K562 (cell line): Measurements from ENCODE around the gene ADAM10.

Source experiments
- BCL6 ChIP-seq: fragments of 250-450 bp; sonication (Bioruptor Pico); IDR thresholded peaks from 2 replicates; pipeline ENCODE4 v1.4.0; 2020
- C11orf30 ChIP-seq: fragments of 450-650 bp; IDR thresholded peaks from 2 replicates; pipeline ENCODE4 v1.6.1; 2016; ENCODE audit warnings: low read depth, mild to moderate bottlenecking
- CTCF ChIP-seq, 3 experiments: IDR thresholded peaks in 2 of 3; conservative IDR thresholded peaks in 1 of 3; 2 replicates each; pipeline ENCODE4 v1.5.1; 2011 to 2012; ENCODE audit warnings: low read length in 3 of 3, mild to moderate bottlenecking in 3 of 3, control low read depth in 2 of 3, improper control_type of control experiment in 1 of 3, inconsistent platforms in 1 of 3, low read depth in 1 of 3, mixed read lengths in 1 of 3, moderate library complexity in 1 of 3; ENCODE audit not compliant: insufficient read depth in 2 of 3
- EZH2 ChIP-seq: IDR thresholded peaks from 2 replicates; pipeline ENCODE4 v1.6.1; 2012; ENCODE audit warnings: low read depth, mild to moderate bottlenecking, inconsistent platforms, low read length, borderline replicate concordance
- GABPB1 ChIP-seq: sonication (generic); formaldehyde crosslinking; IDR thresholded peaks from 2 replicates; pipeline ENCODE4 v1.8.0; 2022; ENCODE audit warnings: mild to moderate bottlenecking, missing genetic modification reagents
- SP1 ChIP-seq: sonication (generic); formaldehyde crosslinking; IDR thresholded peaks from 2 replicates; pipeline ENCODE4 v1.8.1; 2022; ENCODE audit warnings: mild to moderate bottlenecking, missing genetic modification reagents
- ZNF318 ChIP-seq, 2 experiments: fragments of 450-650 bp; IDR thresholded peaks; 2 replicates each; pipeline ENCODE4 v1.6.1; 2016; ENCODE audit warnings: mild to moderate bottlenecking in 2 of 2, borderline replicate concordance in 1 of 2, low read depth in 1 of 2, moderate library complexity in 1 of 2
- ZNF644 ChIP-seq: fragments of 200-800 bp; sonication (Bioruptor generic); IDR thresholded peaks from 2 replicates; pipeline ENCODE4 v1.6.1; 2016; ENCODE audit warnings: low read depth, missing genetic modification characterization, missing compliant biosample characterization

GRCh38 chr15:58553365-58553918 is 196.1 kb downstream of the ADAM10 start:
- TF ChIP-seq GABPB1 (CRISPR knock-in tag) (no peak), ZNF318 (IDR thresholded peaks at IDR 0.05; ENCODE audit: borderline replicate concordance in 1 of 2, low read depth in 1 of 2) (no peak), C11orf30 (no peak), BCL6 (CRISPR knock-in tag) (no peak), ZNF644 (no peak), SP1 (CRISPR knock-in tag) (no peak), CTCF (IDR thresholded peaks at IDR 0.05 in 2 of 3, conservative IDR thresholded peaks at IDR 0.05 in 1 of 3; ENCODE audit: insufficient read depth in 2 of 3, low read depth in 1 of 3, low read length in 3 of 3) (no peak), EZH2 (no peak)
